Fibroblast of mammary gland (primary cell): ENCODE measurements around the gene RNF41.

Experiments used
- DNase-seq: peaks from one replicate; pipeline ENCODE4 v3.0.0-alpha.2; 2010; ENCODE audit warnings: low read depth
- H3K4me3 ChIP-seq: 2 replicates; pipeline ENCODE4 v1.5.1; 2011; ENCODE audit warnings: low read depth, mild to moderate bottlenecking, low read length, moderate library complexity; ENCODE audit not compliant: control insufficient read depth
- TF ChIP-seq, protein P1 (sequence below): conservative IDR thresholded peaks from 2 replicates; pipeline ENCODE4 v1.5.1; 2011; ENCODE audit warnings: low read depth, low read length, inconsistent platforms; ENCODE audit not compliant: control insufficient read depth, insufficient read depth

Gene RNF41

DNA sequence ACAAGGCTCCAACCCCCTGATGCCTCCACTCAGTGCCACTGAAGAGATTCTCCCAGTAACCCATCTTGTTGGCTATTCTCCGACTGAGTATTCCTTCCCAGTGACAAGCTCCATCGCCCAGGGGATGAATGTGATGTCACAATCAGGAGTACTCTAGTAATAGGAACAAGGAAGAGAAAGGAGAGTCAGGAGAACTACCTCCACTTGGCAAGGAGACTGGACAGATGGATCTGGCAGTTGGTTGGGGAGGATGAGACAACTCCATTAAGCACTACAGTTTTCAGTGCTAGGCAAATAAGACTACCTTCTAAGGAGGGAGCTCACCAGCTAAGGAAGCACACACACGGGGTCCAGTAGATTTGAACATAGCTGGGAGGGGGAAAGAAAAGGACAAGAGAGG, 5.3 kb downstream of the RNF41 start:
- no peak for DNase-seq
- TF ChIP-seq, protein P1, sequence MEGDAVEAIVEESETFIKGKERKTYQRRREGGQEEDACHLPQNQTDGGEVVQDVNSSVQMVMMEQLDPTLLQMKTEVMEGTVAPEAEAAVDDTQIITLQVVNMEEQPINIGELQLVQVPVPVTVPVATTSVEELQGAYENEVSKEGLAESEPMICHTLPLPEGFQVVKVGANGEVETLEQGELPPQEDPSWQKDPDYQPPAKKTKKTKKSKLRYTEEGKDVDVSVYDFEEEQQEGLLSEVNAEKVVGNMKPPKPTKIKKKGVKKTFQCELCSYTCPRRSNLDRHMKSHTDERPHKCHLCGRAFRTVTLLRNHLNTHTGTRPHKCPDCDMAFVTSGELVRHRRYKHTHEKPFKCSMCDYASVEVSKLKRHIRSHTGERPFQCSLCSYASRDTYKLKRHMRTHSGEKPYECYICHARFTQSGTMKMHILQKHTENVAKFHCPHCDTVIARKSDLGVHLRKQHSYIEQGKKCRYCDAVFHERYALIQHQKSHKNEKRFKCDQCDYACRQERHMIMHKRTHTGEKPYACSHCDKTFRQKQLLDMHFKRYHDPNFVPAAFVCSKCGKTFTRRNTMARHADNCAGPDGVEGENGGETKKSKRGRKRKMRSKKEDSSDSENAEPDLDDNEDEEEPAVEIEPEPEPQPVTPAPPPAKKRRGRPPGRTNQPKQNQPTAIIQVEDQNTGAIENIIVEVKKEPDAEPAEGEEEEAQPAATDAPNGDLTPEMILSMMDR = no peak
- H3K4me3 ChIP-seq = no peak overlapping the region

DNA sequence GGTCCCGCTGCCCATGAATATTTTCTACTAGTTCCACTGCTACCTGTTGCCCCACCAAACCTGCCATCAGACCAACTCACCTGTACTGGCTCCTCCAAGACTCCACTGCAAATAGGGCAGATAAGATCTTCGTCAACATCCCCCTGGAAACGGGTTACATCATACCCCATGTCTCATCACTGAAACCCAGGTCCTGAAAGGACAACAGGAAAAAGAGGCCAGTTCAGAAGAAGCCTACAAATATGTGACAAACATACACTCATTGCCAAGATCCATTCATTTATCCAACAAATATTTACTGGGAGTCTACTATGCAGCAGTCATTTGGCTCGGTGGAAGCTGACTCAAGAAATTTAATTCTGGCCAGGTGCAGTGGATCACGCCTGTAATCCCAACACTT, 7.8 kb downstream of the RNF41 start:
- TF ChIP-seq, protein P1 = no peak

DNA sequence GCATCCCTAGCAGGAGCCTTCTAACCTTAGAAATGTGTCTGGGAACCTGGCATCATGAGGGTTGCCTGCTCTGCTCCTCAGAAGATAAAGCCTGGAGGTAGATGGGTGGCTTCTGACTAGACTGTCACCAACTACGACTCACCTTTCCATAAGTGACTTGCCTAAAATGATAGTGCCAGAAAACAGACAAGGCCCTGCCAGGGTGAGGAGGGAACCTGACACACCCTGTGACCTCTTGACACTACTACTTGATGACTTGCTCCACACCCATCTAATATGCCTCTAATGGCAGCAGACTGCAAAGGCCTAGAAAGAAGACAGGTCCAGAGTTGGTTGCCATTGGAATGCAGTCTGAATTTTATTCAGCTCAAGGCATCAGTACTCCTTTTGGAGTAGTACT, 9.4 kb downstream of the RNF41 start:
- TF ChIP-seq, protein P1 = no peak
- no peak overlapping the region for H3K4me3 ChIP-seq
- DNase-seq = no peak

More for the DNA sequence above, 7.8 kb downstream of the RNF41 start:
- H3K4me3 ChIP-seq = no peak overlapping the region
- DNase-seq = no peak

DNA sequence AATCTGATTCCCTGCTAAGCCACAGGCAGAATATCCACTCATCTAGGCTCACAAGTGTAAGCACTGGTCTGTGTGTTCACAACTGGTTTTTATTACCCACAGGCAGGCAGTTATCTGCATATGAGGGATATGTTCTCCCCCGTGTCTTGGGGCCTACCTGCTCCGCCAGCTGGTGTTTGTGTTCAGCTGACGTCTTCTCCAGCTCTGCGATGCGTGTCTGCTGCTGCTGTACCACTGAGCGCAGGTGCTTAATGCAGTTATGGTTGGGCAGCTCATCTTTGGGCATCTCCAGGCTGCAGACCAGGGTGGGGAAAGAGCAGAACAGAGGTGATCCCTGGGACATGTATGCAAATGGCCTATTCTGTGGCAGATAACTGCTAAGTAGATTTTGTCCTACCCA, 13.7 kb downstream of the RNF41 start:
- DNase-seq = no peak
- no peak overlapping the region for H3K4me3 ChIP-seq
- TF ChIP-seq, protein P1 = no peak

DNA sequence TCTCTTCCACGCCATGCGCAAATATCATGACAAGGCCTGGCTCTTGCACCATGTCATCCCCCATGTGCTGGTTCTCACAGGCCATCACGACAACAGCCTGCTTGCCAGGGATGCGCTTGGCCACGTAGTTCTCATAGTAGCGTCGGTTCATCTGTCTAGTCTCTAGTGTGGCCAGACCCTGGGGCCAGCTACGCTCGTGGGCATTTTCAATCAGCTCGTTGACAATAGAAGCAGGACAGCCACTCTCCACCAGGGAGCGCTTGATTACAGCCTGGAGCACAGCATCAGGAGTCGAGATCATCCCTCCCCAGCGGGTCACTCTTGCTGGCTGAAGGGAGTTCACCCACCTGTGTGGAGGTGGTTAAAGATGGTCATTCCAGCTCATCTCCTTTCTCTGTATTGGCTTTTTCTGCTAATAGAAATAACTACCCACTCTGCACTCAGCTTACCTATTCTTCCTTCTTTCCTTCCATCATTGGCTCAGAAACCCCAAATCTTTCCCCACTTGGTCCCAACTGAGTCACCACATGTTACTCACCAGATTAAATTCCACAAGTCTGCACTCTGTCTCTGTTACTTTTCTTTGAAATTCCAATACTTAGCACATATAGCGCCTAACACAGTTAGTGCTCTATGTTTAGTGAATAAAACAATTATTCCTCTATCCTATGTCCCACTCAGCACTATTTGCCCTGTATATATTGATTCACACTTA, 15.1 kb downstream of the RNF41 start:
- DNase-seq = peak; percentile 69
- TF ChIP-seq, protein P1 = peak; percentile 77
- H3K4me3 ChIP-seq = no peak overlapping the region

DNA sequence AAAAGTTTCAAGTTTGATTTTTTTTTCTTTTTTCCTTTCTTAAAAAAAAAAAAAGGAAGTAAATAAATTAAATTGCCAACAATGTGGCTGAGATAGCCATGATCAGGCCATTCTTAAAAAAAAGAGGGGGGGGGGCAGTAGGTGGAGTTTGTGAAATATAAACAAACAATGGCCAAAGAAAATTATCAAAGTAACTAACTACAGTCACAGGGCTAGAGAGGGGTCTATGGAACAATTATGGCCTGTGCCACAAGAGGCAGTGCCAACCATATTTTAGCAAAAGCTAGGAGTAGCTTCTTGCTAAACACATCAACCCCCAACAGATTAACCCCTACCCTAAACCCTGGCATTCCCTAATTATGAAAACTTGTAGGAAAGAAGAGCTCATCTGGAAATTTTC, 16.3 kb downstream of the RNF41 start:
- DNase-seq = no peak
- no peak overlapping the region for H3K4me3 ChIP-seq
- TF ChIP-seq, protein P1 = no peak
